Stimulated activated CD4-positive, alpha-beta T cell treated with anti-CD3 and anti-CD28 coated beads, TNF-alpha, amount 100 ng/mL, for 4 hours (primary cell): ENCODE data around the gene STXBP5.
"Not testable (repeated sequence)": the region's sequence is repeated elsewhere in the genome, so short reads cannot be mapped to it uniquely, and the experiment has no call there.

Experiments used
- DNase-seq, 3 experiments: peaks; one replicate each; pipeline ENCODE4 v3.0.0-alpha.2; 2020; ENCODE audit warnings: low read depth in 3 of 3

STXBP5 gene

GRCh38 chr6:147246853-147247635, 42.8 kb downstream of the STXBP5 start:
- no peak for DNase-seq

DNA sequence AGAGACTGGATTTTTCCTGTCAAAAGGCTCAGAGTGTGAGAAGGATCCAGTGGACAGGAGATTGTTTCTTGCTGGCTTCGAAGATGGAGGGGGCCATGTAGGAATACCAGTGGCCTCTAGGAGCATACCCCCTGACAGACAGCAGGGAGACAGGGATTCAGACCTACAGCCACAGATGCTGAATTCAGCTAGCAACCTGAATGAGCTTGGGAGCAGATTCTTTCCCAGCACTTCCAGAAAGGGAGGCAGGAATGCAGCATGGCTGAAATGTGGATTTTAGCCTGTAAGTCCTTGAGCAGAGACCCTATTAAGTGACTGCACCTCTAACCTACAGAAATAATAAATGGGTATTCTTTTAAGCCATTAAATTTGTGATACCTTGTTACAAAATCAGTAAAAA, 44.6 kb downstream of the STXBP5 start:
- DNase-seq: no peak

GRCh38 chr6:147251072-147251471, 46.9 kb downstream of the STXBP5 start:
- no peak for DNase-seq

- not testable (repeated sequence) for DNase-seq
Observed at GRCh38 chr6:147254929-147255473, 50.8 kb downstream of the STXBP5 start.

- no peak for DNase-seq
Observed at GRCh38 chr6:147255948-147256674, 51.9 kb downstream of the STXBP5 start.

GRCh38 chr6:147257760-147258159, 53.5 kb downstream of the STXBP5 start:
- no peak for DNase-seq

DNA sequence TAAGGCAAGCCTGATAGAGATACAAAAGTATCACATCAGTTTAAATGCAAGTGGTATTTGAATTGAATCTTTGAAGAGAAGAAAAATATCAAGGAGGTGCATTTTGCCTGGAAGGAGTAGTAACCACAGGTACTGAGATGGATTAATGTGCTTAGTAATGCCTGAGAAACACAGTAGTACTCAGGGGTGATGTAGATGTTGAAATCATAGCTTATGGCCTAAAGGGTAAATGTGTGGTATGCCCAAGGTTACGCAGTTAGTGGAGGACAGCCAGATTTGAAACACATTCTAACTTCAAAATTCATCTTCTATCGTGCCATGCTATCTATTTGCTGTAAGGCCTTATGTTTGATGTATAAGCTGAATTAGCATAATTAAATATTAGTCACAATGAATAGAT, 55.9 kb downstream of the STXBP5 start:
- no peak for DNase-seq

GRCh38 chr6:147262946-147263345, 58.7 kb downstream of the STXBP5 start:
- no peak for DNase-seq

GRCh38 chr6:147266821-147267220, 62.6 kb downstream of the STXBP5 start:
- DNase-seq: no peak

- DNase-seq: no peak
Observed at GRCh38 chr6:147267658-147268057, 63.4 kb downstream of the STXBP5 start.

GRCh38 chr6:147268254-147268653, 64.0 kb downstream of the STXBP5 start:
- DNase-seq: no peak

DNA sequence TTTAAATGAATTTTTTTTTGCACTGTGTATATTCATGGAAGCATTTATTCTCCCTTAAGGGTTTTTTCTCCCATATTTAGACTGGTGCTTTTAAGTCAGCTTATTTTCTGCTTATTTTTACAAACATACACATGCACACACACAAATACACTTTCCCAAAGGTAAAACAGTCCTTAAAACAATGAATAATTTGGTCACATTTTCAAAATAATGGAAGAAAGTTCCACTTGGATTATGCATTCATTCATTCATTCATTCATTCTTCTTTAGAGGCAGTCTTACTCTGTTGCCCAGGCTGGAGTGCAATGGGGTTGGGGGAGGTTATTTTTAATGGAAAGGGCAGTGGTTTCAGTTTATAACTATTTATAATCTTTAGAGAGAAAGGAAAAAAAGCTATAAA, 69.8 kb downstream of the STXBP5 start:
- DNase-seq: no peak

GRCh38 chr6:147274776-147275175, 70.6 kb downstream of the STXBP5 start:
- no peak for DNase-seq

- DNase-seq: no peak
Observed at GRCh38 chr6:147278891-147279290, 74.7 kb downstream of the STXBP5 start.

DNA sequence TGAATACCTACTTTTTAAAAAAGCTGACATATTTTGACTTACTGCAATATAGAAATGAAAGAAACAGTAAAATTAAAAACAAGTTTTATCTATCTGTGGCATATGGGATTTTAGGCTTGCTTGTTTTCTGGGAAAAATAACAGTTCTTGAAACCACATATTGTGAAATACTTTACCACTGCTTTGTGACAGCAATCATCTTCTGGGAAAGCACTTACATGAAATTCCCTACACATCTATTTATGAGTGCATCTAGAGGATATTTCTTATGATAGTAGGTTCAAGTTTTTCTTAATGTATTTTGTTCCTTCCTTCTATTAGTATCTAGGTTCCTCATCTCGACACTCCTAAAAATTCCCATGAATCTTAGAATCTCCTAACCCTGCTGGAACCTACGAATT, 75.2 kb downstream of the STXBP5 start:
- DNase-seq: no peak

- no peak for DNase-seq
Observed at GRCh38 chr6:147281895-147282565, 77.8 kb downstream of the STXBP5 start.

DNA sequence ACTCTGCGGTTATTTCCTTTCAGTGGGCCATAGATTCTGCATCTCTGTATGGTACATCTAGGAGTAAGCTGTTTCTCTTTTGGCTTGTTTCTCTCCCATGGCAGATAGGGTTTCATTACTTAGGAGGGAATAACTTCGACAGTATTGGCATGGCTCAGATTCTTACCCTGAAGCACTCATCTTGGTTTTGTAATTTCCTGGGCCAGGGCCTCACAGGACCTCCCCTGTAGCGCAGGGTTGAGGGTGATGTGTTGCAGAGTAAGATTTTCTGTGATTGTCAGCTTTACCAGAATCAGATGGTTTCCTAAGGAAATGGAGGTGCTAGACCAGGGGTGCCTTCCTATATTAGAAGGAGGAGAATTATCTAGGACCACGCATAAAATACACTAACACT, 78.3 kb downstream of the STXBP5 start:
- no peak for DNase-seq

DNA sequence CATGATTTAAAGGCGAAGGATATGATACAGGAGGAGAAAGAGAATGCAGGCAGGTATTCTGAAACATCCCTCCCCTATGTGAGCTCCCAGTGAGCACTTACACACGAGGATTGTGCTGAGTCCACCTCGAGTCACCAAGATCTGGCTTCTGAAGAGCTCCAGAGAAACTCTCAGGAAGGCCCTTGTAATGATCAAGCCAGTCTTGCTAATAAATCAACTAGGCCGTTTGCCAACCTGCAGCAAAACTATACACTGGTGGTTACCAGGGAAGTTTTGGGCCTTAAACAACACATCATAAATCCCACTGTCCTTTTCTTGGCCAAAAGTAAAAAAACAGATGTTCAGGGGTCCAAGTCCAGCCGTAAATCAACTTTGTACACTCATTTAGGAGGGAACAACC, 79.2 kb downstream of the STXBP5 start:
- DNase-seq: no peak

GRCh38 chr6:147285087-147285855, 81.1 kb downstream of the STXBP5 start:
- no peak for DNase-seq

GRCh38 chr6:147287869-147288271, 83.7 kb downstream of the STXBP5 start:
- no peak for DNase-seq

DNA sequence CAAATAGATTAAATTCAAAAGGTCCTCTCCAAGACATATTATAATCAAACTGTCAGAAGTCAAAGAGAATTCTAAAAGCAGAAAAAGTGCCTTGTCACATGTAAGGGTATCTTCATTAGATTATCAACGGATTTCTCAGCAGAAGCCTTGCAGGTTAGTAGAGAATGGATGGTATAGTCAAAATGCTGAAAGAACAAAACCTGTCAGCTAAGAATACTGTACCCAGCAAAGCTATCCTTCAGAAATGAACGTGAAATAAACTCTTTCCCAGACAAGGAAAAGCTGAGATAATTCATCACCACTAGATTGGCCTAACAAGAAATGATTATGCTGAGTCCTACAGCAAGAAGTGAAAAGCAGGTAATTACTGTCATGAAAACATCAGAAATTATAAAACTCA, 92.9 kb downstream of the STXBP5 start:
- no peak for DNase-seq
